NOMO-1 treated with dmso at 0.1 percent for 144 hours (cell line): ENCODE measurements around the gene PCDH10.

ENCODE experiments used
- DNase-seq: peaks from one replicate; lab custom pipeline; 2025; ENCODE audit not compliant: unreplicated experiment; lab: John Stamatoyannopoulos, UW

Gene PCDH10, protein sequence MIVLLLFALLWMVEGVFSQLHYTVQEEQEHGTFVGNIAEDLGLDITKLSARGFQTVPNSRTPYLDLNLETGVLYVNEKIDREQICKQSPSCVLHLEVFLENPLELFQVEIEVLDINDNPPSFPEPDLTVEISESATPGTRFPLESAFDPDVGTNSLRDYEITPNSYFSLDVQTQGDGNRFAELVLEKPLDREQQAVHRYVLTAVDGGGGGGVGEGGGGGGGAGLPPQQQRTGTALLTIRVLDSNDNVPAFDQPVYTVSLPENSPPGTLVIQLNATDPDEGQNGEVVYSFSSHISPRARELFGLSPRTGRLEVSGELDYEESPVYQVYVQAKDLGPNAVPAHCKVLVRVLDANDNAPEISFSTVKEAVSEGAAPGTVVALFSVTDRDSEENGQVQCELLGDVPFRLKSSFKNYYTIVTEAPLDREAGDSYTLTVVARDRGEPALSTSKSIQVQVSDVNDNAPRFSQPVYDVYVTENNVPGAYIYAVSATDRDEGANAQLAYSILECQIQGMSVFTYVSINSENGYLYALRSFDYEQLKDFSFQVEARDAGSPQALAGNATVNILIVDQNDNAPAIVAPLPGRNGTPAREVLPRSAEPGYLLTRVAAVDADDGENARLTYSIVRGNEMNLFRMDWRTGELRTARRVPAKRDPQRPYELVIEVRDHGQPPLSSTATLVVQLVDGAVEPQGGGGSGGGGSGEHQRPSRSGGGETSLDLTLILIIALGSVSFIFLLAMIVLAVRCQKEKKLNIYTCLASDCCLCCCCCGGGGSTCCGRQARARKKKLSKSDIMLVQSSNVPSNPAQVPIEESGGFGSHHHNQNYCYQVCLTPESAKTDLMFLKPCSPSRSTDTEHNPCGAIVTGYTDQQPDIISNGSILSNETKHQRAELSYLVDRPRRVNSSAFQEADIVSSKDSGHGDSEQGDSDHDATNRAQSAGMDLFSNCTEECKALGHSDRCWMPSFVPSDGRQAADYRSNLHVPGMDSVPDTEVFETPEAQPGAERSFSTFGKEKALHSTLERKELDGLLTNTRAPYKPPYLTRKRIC

DNA sequence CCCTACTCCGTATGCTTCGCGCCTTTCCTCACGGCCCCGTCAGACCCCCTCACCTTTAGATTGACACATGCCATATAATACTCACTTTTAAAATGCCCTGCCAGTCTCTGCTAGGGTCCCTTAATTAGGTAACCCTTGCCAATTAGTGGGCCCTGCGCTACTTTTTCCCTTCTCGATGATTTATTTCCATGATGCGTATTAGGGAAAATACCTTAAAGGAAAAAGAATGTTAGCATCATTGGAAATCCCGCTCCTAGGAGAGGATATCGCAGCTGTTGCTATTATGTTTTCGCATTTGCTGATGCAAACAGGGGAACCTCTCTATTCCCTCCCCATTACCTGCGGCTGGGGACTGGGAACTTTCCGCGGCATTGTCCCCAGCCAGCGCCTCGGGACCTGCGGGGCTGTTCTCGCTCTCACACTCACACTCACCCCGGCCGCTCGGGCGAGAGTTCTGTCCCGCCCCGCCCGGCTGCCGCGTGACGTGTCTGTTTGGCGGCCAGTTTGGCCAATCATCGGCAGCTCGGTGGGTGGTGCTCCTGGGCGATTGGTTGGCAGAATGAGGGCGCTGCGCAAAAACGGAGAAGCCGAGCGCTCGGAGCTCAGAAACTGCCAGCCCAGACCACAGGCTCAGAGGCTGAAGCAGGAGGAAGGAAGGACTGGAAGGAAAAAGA is at the start of gene PCDH10:
Gene PCDH10, plus strand, starts transcription at position 605 of the 674 bp plus-strand sequence. CDS start 847 bp downstream, outside the sequence.
- DNase-seq: no peak

DNA sequence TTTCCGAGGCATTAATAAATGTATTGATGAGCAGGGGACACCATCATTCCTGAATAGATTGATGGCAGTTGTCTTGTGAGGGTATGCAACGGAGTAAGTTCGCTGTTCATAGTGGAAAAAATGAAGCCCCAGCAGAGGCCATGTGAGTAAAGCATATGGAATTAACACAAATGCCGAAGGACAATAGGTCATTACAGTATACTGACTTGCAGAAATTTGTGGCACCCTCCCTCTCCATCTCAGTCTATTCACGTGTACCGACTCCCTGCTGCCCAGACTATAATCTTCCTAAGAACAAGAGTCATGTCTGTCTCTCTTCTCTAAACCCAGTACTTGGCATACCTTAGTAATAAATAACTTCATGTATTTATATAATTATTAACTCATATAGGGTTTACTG is 47.1 kb upstream of the PCDH10 start:
- DNase-seq: no peak

DNA sequence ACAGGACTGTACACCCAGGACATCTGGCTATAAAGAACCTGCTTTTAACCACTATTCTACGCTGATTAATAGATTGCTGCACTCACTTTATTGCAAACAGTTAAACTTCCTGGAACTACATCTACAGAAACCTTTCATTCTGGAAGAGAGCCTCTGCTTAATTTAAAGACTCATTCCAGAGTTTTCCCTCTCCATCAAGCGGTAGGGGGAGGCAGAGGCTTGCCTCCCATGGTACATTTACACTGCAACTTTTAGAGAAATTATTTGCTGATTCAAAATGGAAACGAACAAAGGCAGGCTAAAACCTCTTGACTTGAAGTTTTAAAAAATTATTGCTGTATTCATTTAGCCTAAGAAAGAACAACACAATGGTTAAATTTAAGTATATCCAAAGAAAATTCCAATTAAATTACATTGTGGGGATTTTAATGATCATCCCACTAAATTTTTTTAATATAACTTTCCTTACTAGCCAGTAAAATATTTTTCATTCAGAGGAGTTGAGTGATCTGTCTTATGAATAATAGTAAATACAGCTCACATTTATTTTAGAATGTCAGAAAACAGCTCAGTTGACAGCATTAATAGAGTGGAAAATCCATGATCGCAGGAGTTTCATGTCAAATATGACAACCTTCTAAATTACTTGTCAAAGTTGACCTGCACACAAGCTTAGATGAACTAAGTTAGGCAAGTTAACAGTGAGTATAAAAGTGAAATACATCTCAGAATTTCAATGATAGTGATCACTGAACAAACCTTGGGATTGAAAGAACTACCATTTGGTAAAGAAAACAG is 46.3 kb upstream of the PCDH10 start:
- no peak for DNase-seq

DNA sequence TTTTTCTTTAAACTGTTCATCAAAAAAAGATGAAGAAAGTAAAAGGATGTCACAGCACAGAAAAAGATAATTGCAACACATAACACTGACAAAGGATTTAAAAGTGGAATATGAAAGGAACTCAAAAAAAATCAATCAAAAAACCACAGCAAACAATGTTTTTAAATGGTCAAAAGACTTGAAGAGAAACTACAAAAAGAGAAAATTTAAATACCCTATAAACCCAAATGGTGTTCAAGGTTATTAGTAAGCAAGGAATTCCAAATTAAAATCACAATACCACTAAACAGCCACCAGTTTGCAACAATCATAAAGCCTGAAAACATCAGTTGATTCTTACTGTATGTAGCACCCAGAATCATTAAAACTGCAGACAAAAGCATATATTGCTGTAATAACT is 36.5 kb upstream of the PCDH10 start:
- DNase-seq: no peak

DNA sequence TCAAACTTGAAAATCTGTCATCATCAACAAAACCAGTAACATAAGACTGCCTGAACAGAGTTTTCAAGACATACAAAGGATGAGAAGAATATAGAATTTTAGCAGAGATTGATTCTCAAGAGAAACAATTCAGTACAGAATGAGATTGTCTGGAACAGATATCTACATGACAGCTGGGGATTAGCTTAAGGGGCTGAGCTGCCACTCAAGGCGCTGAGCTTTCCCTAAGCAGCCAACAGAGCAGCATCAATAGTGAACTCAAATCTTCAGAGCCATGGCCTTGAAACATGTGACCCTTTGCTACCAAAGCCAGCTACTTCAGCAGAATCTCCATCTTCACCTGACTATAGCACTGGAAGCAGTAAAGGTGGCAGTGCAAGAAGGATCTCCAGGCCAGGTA is 24.3 kb upstream of the PCDH10 start:
- DNase-seq: no peak

DNA sequence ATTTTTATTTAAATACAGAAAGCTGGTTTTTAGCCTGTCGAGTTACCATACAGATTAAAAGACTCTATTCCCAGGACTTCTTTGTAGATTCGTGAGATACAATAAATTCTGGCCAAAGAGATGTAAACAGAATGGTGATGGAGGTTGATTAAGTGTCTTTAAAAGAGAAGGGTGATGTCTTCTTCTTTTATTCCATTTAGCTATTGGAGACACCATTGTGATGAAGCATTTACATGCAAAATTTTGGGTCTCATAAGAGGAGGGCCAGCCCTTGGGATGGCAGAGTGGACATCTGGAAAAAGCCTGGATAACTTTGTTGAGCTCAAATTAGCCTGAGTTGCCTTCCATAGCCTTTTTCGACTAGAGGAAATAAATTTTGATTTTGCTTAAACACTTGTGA is 21.6 kb upstream of the PCDH10 start:
- no peak for DNase-seq

DNA sequence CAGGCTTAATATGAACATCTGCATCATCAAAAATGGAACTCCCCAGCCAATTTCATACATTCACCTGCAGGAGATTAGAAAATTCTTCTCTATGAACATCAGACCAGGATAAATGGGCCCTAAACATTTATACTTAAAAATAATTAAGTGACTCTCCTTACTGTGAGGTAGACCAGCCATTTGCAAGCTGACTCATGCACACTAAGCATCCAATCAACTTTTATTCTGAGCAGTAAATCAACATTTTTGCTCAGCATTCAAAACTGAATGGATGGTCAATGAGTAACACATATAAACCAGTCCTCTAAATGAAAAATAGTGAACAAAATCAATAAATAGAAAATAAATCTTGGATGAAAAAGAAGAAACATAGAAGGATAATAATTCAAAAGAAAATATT is 19.9 kb upstream of the PCDH10 start:
- no peak for DNase-seq

DNA sequence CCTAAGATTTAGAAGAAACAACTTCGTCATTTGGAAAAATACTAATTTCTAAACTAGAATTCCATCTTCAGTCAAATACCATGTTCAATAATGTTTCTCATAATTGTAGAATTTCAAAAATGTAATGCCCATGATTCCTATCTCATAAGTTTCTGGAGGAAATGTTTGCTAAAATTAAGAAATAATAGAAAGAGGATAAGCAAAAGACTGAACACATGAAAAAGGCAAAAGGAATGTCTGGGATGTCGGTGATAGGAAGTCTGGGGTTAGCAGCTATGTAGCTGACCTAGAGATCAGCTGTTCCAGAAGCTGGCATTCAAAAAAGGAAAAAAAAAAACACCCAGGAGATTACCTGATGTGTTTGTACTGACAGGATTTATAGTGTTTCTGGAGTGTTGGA is 18.9 kb upstream of the PCDH10 start:
- DNase-seq: no peak

DNA sequence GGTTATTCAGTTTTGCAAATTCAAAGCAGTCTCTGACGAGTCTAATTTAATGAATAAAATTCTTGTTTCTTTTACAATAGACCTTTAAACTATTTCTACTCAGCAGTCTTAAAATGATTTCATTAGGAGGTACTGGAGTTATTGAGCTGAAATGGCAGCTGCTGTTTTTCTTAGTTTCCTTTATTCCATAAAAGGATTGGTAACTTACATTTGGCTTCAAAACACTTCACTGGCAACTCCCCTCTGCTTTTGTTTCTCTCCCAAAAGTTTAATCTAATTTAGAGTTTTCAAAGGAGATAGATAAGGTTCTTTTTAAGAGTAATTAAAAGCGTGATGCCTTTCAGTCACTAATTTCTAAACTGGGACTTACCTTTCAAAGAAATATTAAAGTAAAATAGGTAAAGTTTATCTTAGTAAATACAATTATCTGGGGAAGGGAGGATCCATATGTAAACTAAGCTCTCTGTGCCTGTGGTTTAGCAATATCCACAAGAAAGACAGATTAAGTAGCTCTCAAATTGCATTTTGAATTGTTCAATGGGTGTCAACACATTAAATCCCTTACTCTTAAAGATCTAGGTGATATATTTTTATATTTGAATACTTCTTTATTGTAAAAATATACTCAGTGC is 17.1 kb upstream of the PCDH10 start:
- no peak for DNase-seq

DNA sequence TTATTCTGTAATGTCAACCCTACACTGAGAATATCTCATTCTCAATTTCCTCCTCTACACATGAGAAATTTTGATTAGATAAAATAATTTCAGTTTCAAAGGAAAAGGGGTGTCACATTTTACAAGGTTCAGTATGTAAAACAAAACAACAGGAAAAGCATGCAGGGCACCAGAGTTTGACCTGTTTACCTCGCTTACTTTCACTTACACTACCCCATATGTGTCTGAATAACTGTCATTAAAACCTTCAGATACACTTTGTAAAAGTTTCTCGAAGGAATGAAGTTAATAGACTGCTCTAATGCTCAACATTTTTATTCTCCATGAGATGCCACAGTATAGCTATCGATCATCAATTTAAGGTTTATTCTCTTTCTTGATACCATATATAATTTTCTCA is 12.3 kb upstream of the PCDH10 start:
- no peak for DNase-seq

DNA sequence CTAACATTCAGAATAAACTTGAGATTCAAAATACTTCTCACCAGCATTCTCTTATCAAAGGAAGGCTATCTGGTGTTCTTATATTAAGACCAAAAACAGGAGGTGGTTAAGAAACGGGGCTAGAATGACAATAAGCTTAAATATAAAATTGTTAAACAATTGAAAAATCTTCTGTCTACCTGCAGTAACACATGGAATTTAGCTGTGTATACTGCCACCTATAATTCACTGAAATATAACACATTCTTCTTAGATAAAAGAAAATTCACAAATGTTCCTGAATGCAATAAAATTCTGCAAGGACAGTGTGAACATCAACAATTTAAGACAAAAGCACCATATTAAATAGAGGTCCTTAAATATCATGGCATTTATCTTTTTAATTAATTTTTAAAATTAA is 11.5 kb upstream of the PCDH10 start:
- no peak for DNase-seq

DNA sequence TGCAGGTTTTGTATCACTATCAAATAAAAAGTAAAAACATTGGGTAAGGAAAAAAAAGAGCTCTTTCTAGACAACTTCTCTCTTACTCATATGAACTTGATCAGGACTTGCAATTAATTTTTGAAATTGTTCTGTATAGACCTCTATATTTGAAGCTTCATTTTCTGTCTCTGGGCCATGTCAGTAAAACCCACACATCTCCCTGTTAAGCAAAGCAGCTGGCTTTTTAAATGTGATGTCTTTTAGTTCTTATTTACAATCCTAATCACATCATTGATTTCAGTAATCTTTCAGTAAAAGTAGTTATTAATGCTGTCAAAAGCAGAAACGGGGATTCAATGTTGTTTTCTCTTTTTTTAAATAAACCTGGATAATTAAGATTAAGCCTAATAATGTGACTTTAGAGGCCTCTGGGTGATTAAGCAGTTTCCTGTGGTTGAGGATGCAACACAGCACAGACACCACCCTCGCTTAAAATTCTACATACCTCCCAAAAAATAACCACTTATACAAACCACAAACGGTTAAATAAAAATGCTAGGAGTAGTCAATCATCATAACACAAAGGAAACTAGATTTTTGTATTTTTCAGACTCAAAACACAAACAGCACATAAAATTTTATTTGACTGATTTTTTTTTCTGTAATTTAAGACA is 5.2 kb upstream of the PCDH10 start:
- DNase-seq: no peak

DNA sequence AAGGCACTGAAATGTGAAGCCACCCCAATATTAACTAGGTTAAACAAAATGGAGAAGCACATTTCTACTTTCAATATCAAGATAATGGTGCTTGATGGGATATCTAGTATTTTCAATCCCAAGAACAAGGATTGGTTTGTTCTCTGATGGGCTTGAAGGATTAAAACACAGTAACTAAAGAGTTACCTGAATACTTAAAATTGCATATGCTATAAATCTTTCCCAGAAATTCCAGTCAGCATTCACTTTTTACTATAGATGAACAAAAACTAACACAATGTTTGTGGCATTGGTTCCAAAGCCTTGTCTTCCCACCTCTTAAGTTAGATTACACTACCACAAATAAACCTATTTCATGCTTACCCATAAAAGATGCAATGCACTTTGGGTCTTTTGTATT is 3.9 kb upstream of the PCDH10 start:
- DNase-seq: no peak

DNA sequence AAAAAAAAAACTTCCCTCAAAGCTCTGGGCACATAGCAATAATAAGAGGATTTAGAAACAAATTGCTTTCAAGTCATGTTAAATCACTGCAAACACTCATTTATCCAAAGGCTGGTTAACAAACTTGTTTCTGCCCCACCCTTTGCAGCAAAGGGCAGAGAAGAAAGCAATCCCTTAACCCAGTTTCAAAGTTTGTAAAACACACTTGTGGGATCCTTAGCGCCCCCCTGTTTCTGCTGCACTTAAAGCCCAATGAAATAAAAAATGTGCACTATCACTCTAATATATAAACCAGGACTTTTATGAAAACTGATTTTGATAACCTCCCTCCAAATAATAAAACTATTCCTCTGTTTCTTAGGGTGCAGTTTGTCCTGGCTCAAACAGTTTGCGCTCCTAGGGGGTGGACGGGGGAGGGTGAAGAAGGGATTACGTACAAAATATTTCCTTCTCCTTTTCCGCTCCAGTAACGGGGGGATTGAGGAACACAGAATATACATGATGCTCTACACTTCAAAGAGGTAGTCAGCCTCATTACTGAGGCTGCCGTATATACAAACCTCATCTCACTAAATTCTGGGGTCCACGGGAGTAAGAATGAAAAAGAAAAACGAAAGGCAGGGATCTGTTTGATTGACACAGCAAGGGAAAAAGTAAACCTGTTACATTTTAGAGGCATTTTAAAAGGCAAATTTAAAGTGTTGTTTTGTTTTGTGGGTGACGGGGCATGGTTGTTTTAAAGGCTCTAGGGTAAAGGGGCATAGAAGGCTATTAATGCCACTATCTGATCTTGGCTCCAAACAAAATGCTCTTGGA is 3.1 kb upstream of the PCDH10 start:
- no peak for DNase-seq

DNA sequence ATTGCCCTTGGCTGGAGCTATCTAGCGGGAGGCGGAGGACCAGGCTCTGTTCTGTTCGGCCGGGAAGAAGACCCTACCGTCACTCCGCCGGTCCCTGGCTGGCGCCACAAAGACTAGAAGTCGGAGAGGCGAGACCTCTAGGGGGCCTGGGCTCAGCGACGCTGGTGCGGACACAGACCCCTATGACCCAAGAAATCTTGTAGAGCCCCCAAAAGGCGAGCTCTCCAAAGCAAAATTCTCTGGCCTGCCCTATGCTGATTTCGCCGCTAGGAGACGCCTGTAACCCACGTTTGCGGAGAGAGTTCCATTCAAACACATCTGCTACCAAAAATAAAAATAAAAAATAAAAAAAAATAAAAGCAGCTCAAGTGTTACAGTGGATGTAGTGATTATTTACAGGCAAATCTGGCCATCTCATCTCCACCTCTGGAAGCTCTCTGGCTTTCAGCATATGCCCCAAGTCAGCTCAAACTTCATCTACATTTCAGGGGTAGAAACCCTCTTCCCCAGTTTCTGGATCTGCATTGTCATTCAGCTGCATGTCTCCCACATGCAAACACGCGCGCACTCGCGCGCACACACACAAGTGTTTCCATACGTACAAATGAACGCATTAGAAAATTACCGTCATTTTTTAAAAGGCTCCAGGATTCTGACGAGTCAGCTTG is 2.4 kb upstream of the PCDH10 start:
- DNase-seq: no peak

DNA sequence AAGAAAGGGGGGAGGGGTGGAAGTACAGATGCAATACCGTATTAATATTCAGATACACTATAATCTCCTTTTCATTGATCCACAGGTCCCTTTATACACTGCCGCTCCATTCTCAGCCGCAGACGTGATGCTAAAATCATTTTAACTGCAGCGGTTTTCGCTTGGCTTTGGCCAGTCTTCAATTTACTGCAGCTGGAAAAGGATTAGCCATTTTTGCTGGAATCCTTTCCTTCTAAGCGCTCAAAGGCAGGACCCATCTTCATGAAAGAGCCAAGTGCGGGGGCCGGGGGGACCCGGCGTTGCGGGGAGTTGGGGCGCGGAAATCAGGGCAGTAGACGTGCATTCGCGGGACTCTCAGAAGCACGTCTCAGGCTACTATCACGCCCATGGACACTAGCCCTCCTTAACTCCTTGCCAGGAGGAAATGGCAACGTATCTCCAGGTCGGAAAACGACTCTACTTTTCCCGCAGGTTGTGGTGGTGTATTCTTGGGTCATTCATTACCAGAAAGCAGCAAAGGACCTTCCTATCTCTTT is 1.7 kb upstream of the PCDH10 start:
- no peak for DNase-seq

DNA sequence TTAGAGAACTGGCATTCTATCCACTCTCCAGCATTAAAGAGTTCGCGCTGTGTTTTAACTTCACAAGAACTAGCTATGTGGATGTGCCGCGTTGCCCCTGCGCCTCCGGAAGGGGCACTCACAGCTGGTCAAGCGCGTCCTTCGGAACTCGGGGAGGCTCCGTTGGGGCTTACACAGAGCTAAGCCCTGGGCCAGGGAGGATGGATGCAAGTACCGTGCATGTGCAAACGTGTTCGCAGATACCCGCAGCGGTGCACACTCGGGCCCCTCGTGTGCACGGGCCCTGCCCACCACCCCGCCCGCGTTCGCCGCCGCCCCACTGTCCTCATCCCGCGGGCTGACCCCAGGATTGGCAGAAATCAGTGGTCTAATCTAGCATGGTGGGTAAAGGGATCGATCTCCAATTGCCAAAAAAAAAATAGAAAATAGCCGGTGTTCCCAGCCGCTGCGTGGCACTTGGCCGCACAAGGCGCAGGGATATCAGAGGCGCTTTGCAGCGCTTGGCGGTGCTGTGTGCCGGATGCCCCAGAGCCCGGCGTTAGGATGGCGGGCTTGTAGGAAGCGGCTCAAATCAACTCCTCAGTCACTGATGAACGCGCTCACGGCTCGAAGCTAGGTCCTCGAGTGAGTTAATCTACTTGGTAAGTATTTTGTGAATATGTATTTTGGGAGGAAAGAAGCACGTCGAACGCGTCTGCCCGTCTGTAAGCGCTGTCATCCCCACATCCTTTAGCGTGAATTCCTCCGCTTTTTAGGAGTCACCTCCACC is 989 bp upstream of the PCDH10 start:
- DNase-seq: no peak
